Aorta (tissue), 5 donors: ENCODE results near the gene CCDC63. TPM values are rescaled to one million over a fixed set of nuclear protein-coding genes. Genes with fewer than 3 reads are reported as not detected.

Source experiments
- ATAC-seq: fragments of 200-7000 bp; cut with Tn5 transposase; one replicate; pipeline ENCODE4 v1.9.1; 2022; ENCODE audit warnings: moderate library complexity; ENCODE audit not compliant: low FRiP score
- DNase-seq, 2 donors: peaks; one replicate each; pipeline ENCODE4 v3.0.0-alpha.2; 2020
- H3K27ac ChIP-seq, 2 donors: one replicate each; pipeline ENCODE4 v1.5.1; 2013; ENCODE audit warnings: low read length in 2 of 2, mild to moderate bottlenecking in 2 of 2, moderate library complexity in 2 of 2, control low read depth in 1 of 2, inconsistent platforms in 1 of 2, low read depth in 1 of 2
- H3K27me3 ChIP-seq, 2 donors: one replicate each; pipeline ENCODE4 v1.6.1; 2013; ENCODE audit warnings: control low read depth in 1 of 2, low read length in 1 of 2, mild to moderate bottlenecking in 1 of 2, moderate library complexity in 1 of 2; ENCODE audit not compliant: insufficient read depth in 2 of 2, control insufficient read depth in 1 of 2
- H3K36me3 ChIP-seq, 2 donors: one replicate each; pipeline ENCODE4 v1.6.1; 2013; ENCODE audit warnings: control low read depth in 1 of 2, low read length in 1 of 2, mild to moderate bottlenecking in 1 of 2; ENCODE audit not compliant: insufficient read depth in 2 of 2, control insufficient read depth in 1 of 2
- H3K4me1 ChIP-seq, 2 donors: one replicate each; pipeline ENCODE4 v1.6.1; 2013; ENCODE audit warnings: low read length in 2 of 2, control low read depth in 1 of 2, mild to moderate bottlenecking in 1 of 2, moderate library complexity in 1 of 2; ENCODE audit not compliant: insufficient read depth in 2 of 2, control insufficient read depth in 1 of 2
- H3K4me3 ChIP-seq, 2 donors: one replicate each; pipeline ENCODE4 v1.5.1; 2013; ENCODE audit warnings: low read length in 2 of 2, control low read depth in 1 of 2, mild to moderate bottlenecking in 1 of 2
- H3K9me3 ChIP-seq: one replicate; pipeline ENCODE4 v1.6.1; 2013; ENCODE audit warnings: mild to moderate bottlenecking, low read length; ENCODE audit not compliant: control insufficient read depth
- WGBS, 2 donors: extraction: QIAGEN DNeasy Blood & Tissue Kit; methylation state at CpG; one replicate each; pipeline ENCODE4 v1.1.7; 2013; 5-methylcytosine and 5-hydroxymethylcytosine counted together
- intact Hi-C, 2 donors: fragments of 100-400 bp; cut with DNase I; formaldehyde crosslinking; loops; one replicate each; pipeline versions ENCODE4 v1.14.2 to v1.15.0; 2022
- polyA plus RNA-seq, 2 donors: library from polyadenylated mRNA; stranded (reverse); fragments of 200-250 nt; gene quantifications; one replicate each; pipeline ENCODE4 v1.2.3, GENCODE V29; 2013
- total RNA-seq, 2 donors: library from RNA; stranded (reverse); fragmentation: NEBNext Ultra II Directional; extraction: Animal tissue kit (Norgen Biotek cat#: 25700); gene quantifications; one replicate each; pipeline ENCODE4 v1.2.1, GENCODE V29; 2021
- donor health status: healthy with polysubstance abuse.
- donor health status: Bipolar disorder and iron deficiency.
- donor health status: DM: no; HTN: no; CAD: no.
- donor health status: DM: no; HTN: no; CAD: no.
- donor health status: DM: yes; HTN: yes; CAD: no.

The CCDC63 gene
- total and polyA plus RNA-seq, 4 donors = not detected

DNA sequence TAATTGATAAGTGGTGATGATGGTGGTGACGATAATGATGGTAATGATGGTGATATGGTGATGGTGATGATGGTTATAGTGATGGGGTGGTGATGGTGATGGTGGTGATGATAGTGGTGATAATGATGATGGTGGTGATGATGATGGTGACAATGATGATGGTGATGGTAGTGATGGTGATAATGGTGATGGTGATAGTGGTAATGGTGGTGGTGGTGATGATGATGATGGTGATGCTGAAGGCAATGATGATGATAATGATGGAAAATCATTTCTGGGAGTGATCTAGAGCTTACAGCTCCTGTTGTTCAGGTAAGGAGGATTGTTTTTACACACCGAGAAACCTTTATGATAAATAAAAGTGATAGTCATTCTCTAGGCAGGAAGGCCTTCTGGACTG, 33.9 kb downstream of the CCDC63 start:
- H3K36me3 ChIP-seq = no peaks in the 10 kb centered on the region
- H3K4me3 ChIP-seq = no peak overlapping the region
- H3K27me3 ChIP-seq = no peaks in the 10 kb centered on the region
- intact Hi-C loops = loop anchor here in 1 of 2 donors (10.0 kb wide), 2 partner anchors 136 to 426 kb away; partner anchors contain the start of genes ARPC3 and PPP1CC
- no peak overlapping the region for H3K27ac ChIP-seq
- no peaks in the 10 kb centered on the region for H3K4me1 ChIP-seq
- ATAC-seq = no peak
- WGBS, 2 donors = 89 to 90% methylated on average over 2 of the region's 2 CpGs
- no peaks in the 10 kb centered on the region for H3K9me3 ChIP-seq
- DNase-seq = no peak

- intact Hi-C loops = loop anchor here in 1 of 2 donors (10.0 kb wide), 2 partner anchors 138 to 428 kb away; partner anchors contain the start of genes ARPC3 and PPP1CC
- no peaks in the 10 kb centered on the region for H3K36me3 ChIP-seq
- no peaks in the 10 kb centered on the region for H3K27me3 ChIP-seq
- DNase-seq (no peak), ATAC-seq (no peak)
- no peak overlapping the region for H3K4me3 ChIP-seq
- H3K9me3 ChIP-seq = no peaks in the 10 kb centered on the region
- no peaks in the 10 kb centered on the region for H3K4me1 ChIP-seq
- H3K27ac ChIP-seq = no peak overlapping the region
- 92% methylated on average over 4 of the region's 4 CpGs for WGBS, 2 donors
Observed at GRCh38 chr12:110883251-110883650, 36.5 kb downstream of the CCDC63 start.

- intact Hi-C loops = loop anchor here (5.0 to 10.0 kb wide), 5 partner anchors 140 to 433 kb away; partner anchors contain the start of genes ARPC3 (in 2 of the 2) and PPP1CC (in 2 of the 2)
- DNase-seq (no peak), ATAC-seq (no peak)
- Histone ChIP-seq H3K9me3 (no peaks in the 10 kb centered on the region), H3K27me3 (no peaks in the 10 kb centered on the region), H3K4me1 (no peaks in the 10 kb centered on the region), H3K36me3 (no peaks in the 10 kb centered on the region), H3K27ac (no peak overlapping the region), H3K4me3 (no peak overlapping the region)
- 82 to 86% methylated on average over 6 of the region's 6 CpGs for WGBS, 2 donors
Observed at GRCh38 chr12:110885152-110885840, 38.5 kb downstream of the CCDC63 start.

GRCh38 chr12:110888256-110888991, 41.6 kb downstream of the CCDC63 start:
- no peaks in the 10 kb centered on the region for H3K9me3 ChIP-seq
- H3K27ac ChIP-seq = no peak overlapping the region
- H3K4me3 ChIP-seq = no peak overlapping the region
- no peaks in the 10 kb centered on the region for H3K4me1 ChIP-seq
- ATAC-seq = no peak
- no peaks in the 10 kb centered on the region for H3K27me3 ChIP-seq
- DNase-seq = no peak
- H3K36me3 ChIP-seq = no peaks in the 10 kb centered on the region
- 35 to 48% methylated on average over 4 to 5 of the region's 5 CpGs for WGBS, 2 donors
- intact Hi-C loops = loop anchor here (2.0 to 10.0 kb wide), 6 partner anchors 144 to 436 kb away; partner anchors contain the start of genes ARPC3 (in 2 of the 2) and PPP1CC (in 2 of the 2)

DNA sequence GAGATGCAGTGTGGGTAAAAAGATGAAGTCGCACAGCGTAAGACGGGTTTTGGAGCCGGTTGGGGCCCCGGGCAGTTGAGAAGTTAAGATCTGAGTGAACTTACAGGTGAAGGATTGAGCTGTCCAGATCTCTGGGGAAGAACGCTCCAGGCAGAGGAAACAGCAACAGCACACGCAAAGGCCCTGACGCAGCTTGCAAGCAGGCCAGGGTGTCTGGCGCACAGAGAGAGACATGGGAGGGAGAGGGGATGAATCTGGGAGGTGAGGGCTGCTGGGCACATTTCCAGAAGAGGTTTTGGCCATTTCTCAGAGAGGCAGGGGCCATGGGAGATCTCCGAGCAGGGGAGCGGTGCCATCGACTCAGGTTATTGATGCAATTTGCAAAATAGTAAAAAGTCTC, 42.6 kb downstream of the CCDC63 start:
- no peak for ATAC-seq
- 85 to 87% methylated on average over 12 of the region's 12 CpGs for WGBS, 2 donors
- intact Hi-C loops = loop anchor here (2.0 to 10.0 kb wide), 6 partner anchors 145 to 437 kb away; partner anchors contain the start of genes ARPC3 (in 2 of the 2) and PPP1CC (in 2 of the 2)

DNA sequence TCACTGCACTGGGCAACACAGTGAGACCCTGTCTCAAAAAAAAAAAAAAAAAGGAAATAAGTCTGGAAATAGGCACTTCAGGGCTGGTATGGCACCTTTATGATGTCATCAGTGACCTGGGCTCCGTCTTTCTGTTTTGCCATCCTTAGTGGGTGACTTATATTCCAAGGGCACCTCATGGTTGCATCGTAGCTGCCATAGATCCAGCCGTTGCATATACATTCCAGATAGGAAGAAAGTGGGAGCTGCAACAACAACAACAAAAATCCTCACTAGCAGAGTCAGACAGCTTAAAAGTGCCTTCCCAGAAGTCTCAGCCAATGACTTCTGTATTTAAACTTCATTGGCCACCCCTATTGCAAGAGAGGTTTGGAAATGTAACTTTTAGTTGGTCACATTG, 47.2 kb downstream of the CCDC63 start:
- DNase-seq (no peak), ATAC-seq (no peak)
- Histone ChIP-seq H3K27me3 (no peaks in the 10 kb centered on the region), H3K27ac (no peak overlapping the region), H3K9me3 (no peaks in the 10 kb centered on the region), H3K4me3 (no peak overlapping the region), H3K36me3 (no peaks in the 10 kb centered on the region), H3K4me1 (no peaks in the 10 kb centered on the region)
- 78 to 81% methylated on average over 3 of the region's 3 CpGs for WGBS, 2 donors
- intact Hi-C loops = loop anchor here (2.0 to 10.0 kb wide), 2 partner anchors 419 to 421 kb away; no protein-coding TSS in a partner anchor

More for the DNA sequence above, 42.6 kb downstream of the CCDC63 start:
- no peaks in the 10 kb centered on the region for H3K27me3 ChIP-seq
- no peak overlapping the region for H3K27ac ChIP-seq
- H3K36me3 ChIP-seq = no peaks in the 10 kb centered on the region
- no peak overlapping the region for H3K4me3 ChIP-seq
- no peaks in the 10 kb centered on the region for H3K9me3 ChIP-seq
- DNase-seq = no peak
- H3K4me1 ChIP-seq = no peaks in the 10 kb centered on the region

- no peaks in the 10 kb centered on the region for H3K27me3 ChIP-seq
- no peaks in the 10 kb centered on the region for H3K36me3 ChIP-seq
- WGBS, 2 donors = 70 to 78% methylated on average over 3 of the region's 3 CpGs
- DNase-seq = no peak
- H3K4me1 ChIP-seq = no peaks in the 10 kb centered on the region
- intact Hi-C loops = loop anchor here in 1 of 2 donors (10.0 kb wide), 1 partner anchor 418 kb away; no protein-coding TSS in a partner anchor
- H3K9me3 ChIP-seq = no peaks in the 10 kb centered on the region
- no peak overlapping the region for H3K4me3 ChIP-seq
- H3K27ac ChIP-seq = no peak overlapping the region
- no peak for ATAC-seq
Observed at GRCh38 chr12:110896559-110896958, 49.8 kb downstream of the CCDC63 start.

- DNase-seq (no peak), ATAC-seq (no peak)
- Histone ChIP-seq H3K36me3 (no peaks in the 10 kb centered on the region), H3K4me1 (no peaks in the 10 kb centered on the region), H3K27me3 (no peaks in the 10 kb centered on the region), H3K4me3 (no peak overlapping the region), H3K9me3 (no peaks in the 10 kb centered on the region), H3K27ac (no peak overlapping the region)
- WGBS, 2 donors = 80 to 84% methylated on average over 4 of the region's 4 CpGs
- intact Hi-C loops = no loop called here
Observed at GRCh38 chr12:110901401-110901800, 54.6 kb downstream of the CCDC63 start.
